Gastrocnemius medialis (tissue), 4 donors: ENCODE measurements around the gene CEBPG. TPM values are rescaled to one million over a fixed set of nuclear protein-coding genes. Genes with fewer than 3 reads are reported as not detected.

Experiments used
- ATAC-seq, 2 donors: fragments of 150-250 bp; one replicate each; pipeline ENCODE4 v1.9.1; 2016
- DNase-seq, 2 donors: peaks; one replicate each; pipeline ENCODE4 v3.0.0-alpha.2; 2019
- H3K27ac ChIP-seq, 4 donors: fragments of 200-600 bp; sonication (generic); 1 replicate in 1 of 4; 2 replicates in 3 of 4; pipeline ENCODE4 v1.5.1; 2016 to 2018; ENCODE audit warnings: mild to moderate bottlenecking in 2 of 4, moderate library complexity in 1 of 4
- H3K27me3 ChIP-seq, 3 donors: fragments of 200-600 bp; sonication (generic) in 2 of 3; 1 replicate in 1 of 3; 2 replicates in 2 of 3; pipeline versions ENCODE4 v1.5.1 to v1.6.0; 2016 to 2019; ENCODE audit warnings: mild to moderate bottlenecking in 1 of 3, moderate library complexity in 1 of 3
- H3K36me3 ChIP-seq, 2 donors: fragments of 200-600 bp; sonication (generic) in 1 of 2; one replicate each; pipeline ENCODE4 v1.5.1; 2017 to 2018
- H3K4me1 ChIP-seq, 2 donors: fragments of 200-600 bp; sonication (generic) in 1 of 2; one replicate each; pipeline ENCODE4 v1.5.1; 2016 to 2017; ENCODE audit warnings: mild to moderate bottlenecking in 2 of 2
- H3K4me3 ChIP-seq, 4 donors: fragments of 200-600 bp; sonication (generic) in 3 of 4; 1 replicate in 1 of 4; 2 replicates in 3 of 4; pipeline ENCODE4 v1.5.1; 2016 to 2019; ENCODE audit warnings: mild to moderate bottlenecking in 2 of 4
- H3K9me3 ChIP-seq, 3 donors: fragments of 200-600 bp; sonication (generic) in 2 of 3; 1 replicate in 1 of 3; 2 replicates in 2 of 3; pipeline ENCODE4 v1.5.1; 2016 to 2019
- POLR2A ChIP-seq, 2 donors: fragments of 450-650 bp; IDR thresholded peaks; one replicate each; pipeline ENCODE4 v1.6.1; 2017; ENCODE audit warnings: antibody characterized with exemption in 2 of 2, mild to moderate bottlenecking in 2 of 2, moderate library complexity in 2 of 2
- in situ Hi-C, 4 donors: fragments of 200-750 bp; cut with MboI; loops; one replicate each; pipeline versions ENCODE4 v1.15.0 to v1.8.0; 2017; ENCODE audit warnings: low sequenced_read_pairs in 4 of 4
- intact Hi-C: fragments of 100-400 bp; cut with DNase I; formaldehyde crosslinking; loops from one replicate; pipeline ENCODE4 v1.15.1; 2023; ENCODE audit warnings: low total_unique reads
- total RNA-seq, 4 donors: library from RNA; depleted of rRNA; stranded (reverse); fragments of >200 nt; gene quantifications; one replicate each; pipeline versions ENCODE4 v1.1.0 to v1.2.3, GENCODE V29; 2016
- TF ChIP-seq, protein P1 (sequence below), 5 experiments: fragments of 450-650 bp in 3 of 5; fragments of 200-600 bp in 2 of 5; sonication (generic) in 2 of 5; IDR thresholded peaks in 4 of 5; conservative IDR thresholded peaks in 1 of 5; 1 replicate in 4 of 5; 2 replicates in 1 of 5; pipeline ENCODE4 v1.5.1; 2016 to 2019; ENCODE audit warnings: antibody characterized with exemption in 5 of 5, mild to moderate bottlenecking in 3 of 5, moderate library complexity in 3 of 5

Gene CEBPG
- total RNA-seq, 4 donors from 2014 or later, result 44.2 to 50.1 (median 46.1) TPM

DNA sequence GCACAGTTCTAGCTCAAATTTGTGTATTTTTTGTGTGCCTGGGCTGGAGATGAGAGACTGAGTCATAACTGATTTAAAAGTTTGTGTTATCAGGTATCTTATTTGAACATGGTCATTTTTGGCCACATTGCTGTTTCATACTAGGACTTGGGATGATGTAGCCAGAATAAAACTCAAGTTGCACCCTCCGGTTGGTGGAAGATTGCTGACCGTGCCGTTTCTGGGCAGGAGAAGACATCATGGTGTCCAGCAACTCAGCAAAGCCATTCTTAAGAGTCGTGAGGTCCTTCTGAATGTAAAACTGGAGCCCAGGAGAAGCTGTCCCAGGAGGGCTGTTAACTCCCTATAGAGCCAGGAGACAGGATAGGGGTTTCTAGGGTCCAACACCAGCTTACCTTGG is 7.6 kb downstream of the CEBPG start:
- Histone ChIP-seq H3K27ac (no peak overlapping the region), H3K9me3 (no peaks in the 10 kb centered on the region), H3K36me3 (peaks cover 0 to 9% of the 10 kb centered on the region in 2 donors), H3K4me1 (peaks cover 34 to 39% of the 10 kb centered on the region in 2 donors), H3K27me3 (no peaks in the 10 kb centered on the region), H3K4me3 (no peak overlapping the region)
- DNase-seq (no peak), ATAC-seq (no peak)
- intact Hi-C loops, result no loop called here
- in situ Hi-C loops, result loop anchor here in 1 of 4 donors (10.0 kb wide), 1 partner anchor 76 kb away; the partner anchor contains the start of gene CEBPA
- TF ChIP-seq POLR2A (IDR thresholded peaks at IDR 0.05), result no peak

DNA sequence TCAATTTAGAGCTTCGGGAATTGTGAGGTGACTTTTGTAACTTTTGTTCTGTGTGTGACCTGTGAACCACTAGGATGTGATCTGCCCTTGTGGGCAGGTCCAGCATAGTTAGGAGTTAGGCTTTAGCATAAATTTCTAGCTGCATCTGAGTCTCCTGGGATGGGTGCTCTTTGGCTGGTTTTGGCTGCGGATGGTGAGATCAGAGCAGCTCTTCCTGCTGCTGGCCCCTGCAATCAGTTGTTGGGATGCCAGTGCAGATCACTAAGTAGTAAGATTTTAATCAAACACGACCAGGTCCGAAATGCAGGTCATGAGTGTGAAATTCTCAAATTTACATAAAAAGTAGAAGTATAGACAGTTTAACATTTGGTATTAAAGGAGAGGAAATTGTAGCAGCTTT is 8.5 kb downstream of the CEBPG start:
- in situ Hi-C loops (loop anchor here in 1 of 4 donors (10.0 kb wide), 1 partner anchor 77 kb away; the partner anchor contains the start of gene CEBPA), intact Hi-C loops (no loop called here)
- Histone ChIP-seq H3K27me3 (no peaks in the 10 kb centered on the region), H3K36me3 (peaks cover 0 to 9% of the 10 kb centered on the region in 2 donors), H3K4me1 (peaks cover 34 to 39% of the 10 kb centered on the region in 2 donors), H3K4me3 (no peak overlapping the region), H3K9me3 (no peaks in the 10 kb centered on the region), H3K27ac (no peak overlapping the region)
- ATAC-seq (no peak), DNase-seq (no peak)
- TF ChIP-seq POLR2A (IDR thresholded peaks at IDR 0.05), result no peak
- TF ChIP-seq, protein P1, sequence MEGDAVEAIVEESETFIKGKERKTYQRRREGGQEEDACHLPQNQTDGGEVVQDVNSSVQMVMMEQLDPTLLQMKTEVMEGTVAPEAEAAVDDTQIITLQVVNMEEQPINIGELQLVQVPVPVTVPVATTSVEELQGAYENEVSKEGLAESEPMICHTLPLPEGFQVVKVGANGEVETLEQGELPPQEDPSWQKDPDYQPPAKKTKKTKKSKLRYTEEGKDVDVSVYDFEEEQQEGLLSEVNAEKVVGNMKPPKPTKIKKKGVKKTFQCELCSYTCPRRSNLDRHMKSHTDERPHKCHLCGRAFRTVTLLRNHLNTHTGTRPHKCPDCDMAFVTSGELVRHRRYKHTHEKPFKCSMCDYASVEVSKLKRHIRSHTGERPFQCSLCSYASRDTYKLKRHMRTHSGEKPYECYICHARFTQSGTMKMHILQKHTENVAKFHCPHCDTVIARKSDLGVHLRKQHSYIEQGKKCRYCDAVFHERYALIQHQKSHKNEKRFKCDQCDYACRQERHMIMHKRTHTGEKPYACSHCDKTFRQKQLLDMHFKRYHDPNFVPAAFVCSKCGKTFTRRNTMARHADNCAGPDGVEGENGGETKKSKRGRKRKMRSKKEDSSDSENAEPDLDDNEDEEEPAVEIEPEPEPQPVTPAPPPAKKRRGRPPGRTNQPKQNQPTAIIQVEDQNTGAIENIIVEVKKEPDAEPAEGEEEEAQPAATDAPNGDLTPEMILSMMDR (IDR thresholded peaks at IDR 0.05 in 4 of 5, conservative IDR thresholded peaks at IDR 0.05 in 1 of 5), result no peak

DNA sequence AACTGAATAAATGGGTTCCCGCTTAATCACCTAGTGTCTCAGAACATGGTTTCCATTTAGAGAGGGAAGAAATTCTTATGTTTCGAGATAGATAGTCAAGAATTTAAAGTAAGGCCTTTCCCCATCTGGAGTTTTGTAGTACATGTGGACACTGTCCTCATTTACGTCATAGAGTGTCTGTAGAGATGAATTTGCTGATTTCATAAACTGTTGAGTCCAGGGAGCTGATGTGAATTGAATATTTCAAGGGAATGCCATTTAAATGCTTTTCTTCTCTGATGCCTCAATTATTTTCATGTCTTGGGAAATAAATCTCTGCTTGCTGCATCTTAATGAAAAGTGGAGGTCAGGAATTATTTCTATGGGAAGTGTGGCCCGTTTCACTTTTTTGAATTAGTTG is 9.5 kb downstream of the CEBPG start:
- Histone ChIP-seq H3K4me1 (peaks cover 35 to 39% of the 10 kb centered on the region in 2 donors), H3K36me3 (peaks cover 0 to 9% of the 10 kb centered on the region in 2 donors), H3K4me3 (no peak overlapping the region), H3K9me3 (no peaks in the 10 kb centered on the region), H3K27ac (no peak overlapping the region), H3K27me3 (no peaks in the 10 kb centered on the region)
- in situ Hi-C loops (loop anchor here in 1 of 4 donors (10.0 kb wide), 1 partner anchor 78 kb away; the partner anchor contains the start of gene CEBPA), intact Hi-C loops (no loop called here)
- no peak for TF ChIP-seq POLR2A (IDR thresholded peaks at IDR 0.05)
- TF ChIP-seq, protein P1 (IDR thresholded peaks at IDR 0.05 in 4 of 5, conservative IDR thresholded peaks at IDR 0.05 in 1 of 5), result no peak
- ATAC-seq (no peak), DNase-seq (no peak)

DNA sequence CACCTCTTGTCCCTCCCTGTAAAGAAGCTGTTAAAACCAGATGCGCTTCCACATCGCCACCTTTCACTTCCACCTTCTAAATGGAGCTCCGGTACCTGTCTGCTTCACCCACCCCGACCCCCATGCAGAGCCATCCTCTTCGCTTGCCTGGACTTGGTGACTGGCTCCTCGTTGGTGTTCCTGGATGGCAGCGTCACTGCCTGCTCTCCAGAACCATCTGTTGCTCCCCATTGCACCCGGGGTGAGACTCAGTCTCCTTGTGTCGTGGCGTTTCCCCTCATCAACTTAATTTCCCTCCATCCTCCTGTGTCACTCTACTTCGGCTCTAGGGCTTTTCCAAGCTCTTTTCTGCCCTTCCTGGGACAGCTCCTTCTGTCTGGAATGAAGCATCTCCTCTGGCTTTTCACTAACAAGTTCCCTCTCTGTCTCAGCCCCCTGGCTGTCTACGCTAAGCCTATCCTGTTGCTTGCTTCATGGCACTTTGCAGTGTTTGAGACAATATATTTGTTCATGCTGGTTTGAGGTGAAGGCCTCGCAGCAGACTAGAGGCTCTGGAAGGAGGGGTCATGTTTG is 10.3 kb downstream of the CEBPG start:
- TF ChIP-seq, protein P1 (IDR thresholded peaks at IDR 0.05 in 4 of 5, conservative IDR thresholded peaks at IDR 0.05 in 1 of 5), result no peak
- no peak for TF ChIP-seq POLR2A (IDR thresholded peaks at IDR 0.05)
- Histone ChIP-seq H3K36me3 (peaks cover 0 to 9% of the 10 kb centered on the region in 2 donors), H3K27ac (no peak overlapping the region), H3K27me3 (no peaks in the 10 kb centered on the region), H3K9me3 (no peaks in the 10 kb centered on the region), H3K4me1 (peaks cover 39 to 42% of the 10 kb centered on the region in 2 donors), H3K4me3 (no peak overlapping the region)
- no peak for ATAC-seq
- in situ Hi-C loops, result loop anchor here in 1 of 4 donors (10.0 kb wide), 1 partner anchor 79 kb away; the partner anchor contains the start of gene CEBPA
- intact Hi-C loops, result no loop called here
- DNase-seq, result no peak

DNA sequence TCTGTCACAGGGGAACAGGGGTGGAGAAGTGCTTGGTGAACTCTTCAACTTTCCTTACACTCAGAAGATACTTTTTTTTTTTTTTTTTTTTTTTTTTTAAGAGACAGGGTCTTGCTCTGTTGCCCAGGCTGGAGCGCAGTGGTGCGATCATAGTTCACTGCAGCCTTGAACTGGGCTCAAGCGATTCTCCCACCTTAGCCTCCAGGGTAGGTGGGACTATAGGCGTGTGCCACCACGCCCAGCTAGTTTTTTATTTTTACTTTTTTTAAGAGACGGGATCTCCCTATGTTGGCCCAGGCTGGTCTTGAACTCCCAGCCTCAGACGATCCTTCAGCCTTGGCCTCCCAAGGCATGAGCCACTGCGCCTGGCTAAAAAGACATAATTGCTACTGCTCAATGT is 11.5 kb downstream of the CEBPG start:
- H3K4me3 ChIP-seq, result no peak overlapping the region
- TF ChIP-seq, protein P1 (IDR thresholded peaks at IDR 0.05 in 4 of 5, conservative IDR thresholded peaks at IDR 0.05 in 1 of 5), result no peak
- TF ChIP-seq POLR2A (IDR thresholded peaks at IDR 0.05), result no peak
- no peak for ATAC-seq
- peaks cover 50 to 54% of the 10 kb centered on the region in 2 donors for H3K4me1 ChIP-seq
- peaks cover 0 to 4% of the 10 kb centered on the region in 2 donors for H3K36me3 ChIP-seq
- H3K27me3 ChIP-seq, result no peaks in the 10 kb centered on the region
- DNase-seq, result no peak
- in situ Hi-C loops (loop anchor here in 2 of 4 donors (5.0 to 10.0 kb wide), 2 partner anchors 80 to 88 kb away; partner anchors contain the start of gene CEBPA (in 1 of the 2)), intact Hi-C loops (loop anchor here (5.0 kb wide), 2 partner anchors 58 to 83 kb away; partner anchors contain the start of gene CEBPA)
- H3K9me3 ChIP-seq, result no peaks in the 10 kb centered on the region
- peak overlapping the region in 2 of 4 donors; percentile 79 to 86 for H3K27ac ChIP-seq
